SK-N-SH (cell line): Measurements from ENCODE around the gene EXD1. TPM values are rescaled to one million over a fixed set of nuclear protein-coding genes. Genes with fewer than 3 reads are reported as not detected.

Experiments used
- CTCF ChIA-PET: fragments of 300-600, 350-600 bp; formaldehyde crosslinking; extraction: SDS; loops from one replicate; lab custom pipeline; 2021; lab: Yijun Ruan, JAX
- POLR2A ChIA-PET: fragments of 350-600 bp; sonication (Branson Sonifier 250); formaldehyde crosslinking; extraction: SDS; loops from one replicate; lab custom pipeline; 2020; ENCODE audit warnings: antibody characterized with exemption, inconsistent platforms; lab: Yijun Ruan, JAX
- DNase-seq: peaks from one replicate; pipeline ENCODE4 v3.0.0; 2012
- H2AFZ ChIP-seq: fragments of 200-600 bp; sonication (generic); 2 replicates; pipeline ENCODE4 v1.8.1; 2016; ENCODE audit warnings: antibody characterized with exemption, mild to moderate bottlenecking, low read depth
- H3F3A ChIP-seq: fragments of 200-600 bp; sonication (generic); replicated peaks from 2 replicates; pipeline ENCODE3; 2016; ENCODE audit warnings: antibody characterized with exemption, mild to moderate bottlenecking; ENCODE audit not compliant: insufficient read depth
- H3K27ac ChIP-seq, 2 experiments: fragments of 200-500 bp in 1 of 2; fragments of 200-600 bp in 1 of 2; sonication (Bioruptor generic) in 1 of 2; sonication (generic), shearing (Covaris generic) in 1 of 2; 2 replicates each; pipeline versions ENCODE4 v1.5.1 to v1.6.1; 2014 to 2016; ENCODE audit warnings: low read depth in 2 of 2, inconsistent platforms in 1 of 2, low read length in 1 of 2, mild to moderate bottlenecking in 1 of 2, mixed read lengths in 1 of 2
- H3K27me3 ChIP-seq: fragments of 200-600 bp; sonication (generic), shearing (Covaris generic); 2 replicates; pipeline ENCODE4 v1.6.1; 2016; ENCODE audit warnings: mixed run types; ENCODE audit not compliant: insufficient read depth
- H3K36me3 ChIP-seq, 2 experiments: fragments of 200-500 bp in 1 of 2; fragments of 200-600 bp in 1 of 2; sonication (Bioruptor generic) in 1 of 2; sonication (generic) in 1 of 2; replicated peaks in 1 of 2; 2 replicates each; pipeline versions ENCODE3 to v1.5.1; 2014 to 2016; ENCODE audit warnings: low read length in 1 of 2, mild to moderate bottlenecking in 1 of 2; ENCODE audit not compliant: insufficient read depth in 2 of 2, control insufficient read depth in 1 of 2
- H3K4me1 ChIP-seq, 2 experiments: fragments of 200-500 bp in 1 of 2; fragments of 200-600 bp in 1 of 2; sonication (Bioruptor generic) in 1 of 2; sonication (generic), shearing (Covaris generic) in 1 of 2; 2 replicates each; pipeline versions ENCODE4 v1.5.1 to v1.6.1; 2014 to 2016; ENCODE audit warnings: low read depth in 1 of 2, low read length in 1 of 2, mixed run types in 1 of 2; ENCODE audit not compliant: insufficient read depth in 2 of 2, control insufficient read depth in 1 of 2
- H3K4me2 ChIP-seq: fragments of 200-600 bp; sonication (generic), shearing (Covaris generic); 2 replicates; pipeline ENCODE4 v1.6.1; 2017; ENCODE audit warnings: mixed run types
- H3K4me3 ChIP-seq, 2 experiments: fragments of 200-500 bp in 1 of 2; fragments of 200-600 bp in 1 of 2; sonication (Bioruptor generic) in 1 of 2; sonication (generic), shearing (Covaris generic) in 1 of 2; 2 replicates each; pipeline versions ENCODE4 v1.5.1 to v1.8.1; 2014 to 2016; ENCODE audit warnings: low read depth in 2 of 2, inconsistent platforms in 1 of 2, low read length in 1 of 2, mild to moderate bottlenecking in 1 of 2, mixed read lengths in 1 of 2, moderate library complexity in 1 of 2
- H3K79me2 ChIP-seq: fragments of 200-600 bp; sonication (generic); 2 replicates; pipeline ENCODE4 v1.8.1; 2017; ENCODE audit warnings: mild to moderate bottlenecking; ENCODE audit not compliant: insufficient read depth
- H3K9ac ChIP-seq: fragments of 200-600 bp; sonication (generic); 2 replicates; pipeline ENCODE4 v1.6.1; 2017; ENCODE audit warnings: mixed run types
- H3K9me2 ChIP-seq: fragments of 200-600 bp; sonication (generic); 2 replicates; pipeline ENCODE4 v1.6.1; 2017; ENCODE audit warnings: mixed run types
- H3K9me3 ChIP-seq: fragments of 200-600 bp; sonication (generic); 2 replicates; pipeline ENCODE4 v1.6.1; 2017; ENCODE audit warnings: mixed run types, mild to moderate bottlenecking, moderate library complexity
- H4K20me1 ChIP-seq: fragments of 200-600 bp; sonication (generic); 2 replicates; pipeline ENCODE4 v1.6.1; 2017; ENCODE audit warnings: mild to moderate bottlenecking, mixed run types; ENCODE audit not compliant: insufficient read depth
- CHD2 ChIP-seq: fragments of 150-350 bp; IDR thresholded peaks from 2 replicates; pipeline ENCODE4 v1.6.1; 2018; ENCODE audit warnings: low read length; ENCODE audit not compliant: partially characterized antibody
- ELF1 ChIP-seq: IDR thresholded peaks from 2 replicates; pipeline ENCODE4 v1.4.0; 2012
- FOSL2 ChIP-seq: IDR thresholded peaks from 2 replicates; pipeline ENCODE4 v1.4.0; 2012; ENCODE audit warnings: low read depth, mild to moderate bottlenecking, moderate library complexity, borderline replicate concordance
- FOXJ3 ChIP-seq: sonication (generic); formaldehyde crosslinking; IDR thresholded peaks from 2 replicates; pipeline ENCODE4 v1.5.1; 2020; ENCODE audit warnings: mild to moderate bottlenecking, missing genetic modification reagents
- FOXM1 ChIP-seq: IDR thresholded peaks from 2 replicates; pipeline ENCODE4 v1.4.0; 2012; ENCODE audit warnings: low read depth, mild to moderate bottlenecking
- GABPA ChIP-seq: IDR thresholded peaks from 2 replicates; pipeline ENCODE4 v1.4.0; 2012; ENCODE audit warnings: low read depth, mild to moderate bottlenecking
- JUND ChIP-seq: IDR thresholded peaks from 2 replicates; pipeline ENCODE4 v1.4.0; 2012
- NFIC ChIP-seq: IDR thresholded peaks from 2 replicates; pipeline ENCODE4 v1.4.0; 2012; ENCODE audit warnings: borderline replicate concordance
- RCOR1 ChIP-seq: fragments of 150-350 bp; IDR thresholded peaks from 2 replicates; pipeline ENCODE4 v1.6.1; 2017; ENCODE audit warnings: antibody characterized with exemption, low read length
- SMC3 ChIP-seq: IDR thresholded peaks from 2 replicates; pipeline ENCODE4 v1.6.1; 2012; ENCODE audit warnings: low read depth, low read length, improper control_type of control experiment
- TAF1 ChIP-seq: IDR thresholded peaks from 2 replicates; pipeline ENCODE4 v1.6.1; 2012; ENCODE audit warnings: low read depth, mild to moderate bottlenecking, low read length, moderate library complexity, borderline replicate concordance
- TCF12 ChIP-seq: IDR thresholded peaks from 2 replicates; pipeline ENCODE4 v1.4.0; 2012
- YY1 ChIP-seq: IDR thresholded peaks from 2 replicates; pipeline ENCODE4 v1.4.0; 2012; ENCODE audit warnings: low read depth, mild to moderate bottlenecking
- WGBS: methylation state at CpG from one replicate; pipeline ENCODE4 v1.1.6; 2017; ENCODE audit warnings: low lambda C conversion rate; 5-methylcytosine and 5-hydroxymethylcytosine counted together
- polyA plus RNA-seq, 3 experiments: library from polyadenylated mRNA; depleted of rRNA; stranded (reverse); fragments of >200 nt; gene quantifications; 2 replicates each; pipeline ENCODE4 v1.2.3, GENCODE V29; 2012
- TF ChIP-seq, protein P1 (sequence below): IDR thresholded peaks from 2 replicates; pipeline ENCODE4 v1.6.1; 2012; ENCODE audit warnings: mild to moderate bottlenecking, low read depth, low read length, moderate library complexity
- TF ChIP-seq, protein P2 (sequence below): IDR thresholded peaks from 2 replicates; pipeline ENCODE4 v1.4.0; 2012; ENCODE audit warnings: low read depth, borderline replicate concordance
- TF ChIP-seq, protein P3 (sequence below): fragments of 200-600 bp; sonication (generic); IDR thresholded peaks from 2 replicates; pipeline ENCODE4 v1.6.1; 2017; ENCODE audit warnings: antibody characterized with exemption, mild to moderate bottlenecking, moderate library complexity
- TF ChIP-seq, protein P4 (sequence below): IDR thresholded peaks from 2 replicates; pipeline ENCODE4; 2012
- TF ChIP-seq, protein P5 (sequence below): IDR thresholded peaks from 2 replicates; pipeline ENCODE4 v1.4.0; 2012; ENCODE audit warnings: low read depth
- TF ChIP-seq, protein P6 (sequence below): fragments of 150-350 bp; IDR thresholded peaks from 2 replicates; pipeline ENCODE4 v1.6.1; 2016; ENCODE audit warnings: mild to moderate bottlenecking, low read depth, low read length

The EXD1 gene
- polyA plus RNA-seq, 1 of the 3 experiments (the other 2 are of a cell fraction): 0.07 TPM

DNA sequence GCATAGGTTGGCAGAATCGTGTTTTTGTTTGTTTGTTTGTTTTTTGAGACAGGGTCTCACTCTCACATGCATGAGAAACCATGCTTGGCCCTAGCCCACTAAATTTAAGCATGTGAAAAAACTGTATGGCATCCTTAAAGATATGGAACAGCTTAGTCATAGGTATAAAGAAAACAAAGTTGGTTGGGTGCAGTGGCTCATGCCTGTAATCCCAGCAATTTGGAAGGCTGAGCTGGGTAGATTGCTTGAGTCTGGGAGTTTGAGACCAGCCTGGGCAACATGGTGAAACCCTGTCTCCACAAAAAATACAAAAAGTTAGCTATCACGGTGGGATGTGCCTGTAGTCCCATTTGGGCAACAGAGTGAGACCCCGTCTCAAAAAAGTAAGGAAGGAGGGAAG lies 25.2 kb downstream of the EXD1 start:
- Histone ChIP-seq H3F3A (peaks cover 6% of the 10 kb centered on the region), H3K4me3 (no peak overlapping the region), H3K9me3 (no peaks in the 10 kb centered on the region), H3K36me3 (no peaks in the 10 kb centered on the region), H3K4me1 (no peaks in the 10 kb centered on the region), H3K4me2 (no peak overlapping the region), H4K20me1 (no peaks in the 10 kb centered on the region), H3K9me2 (no peaks in the 10 kb centered on the region), H3K9ac (no peak overlapping the region), H2AFZ (no peak overlapping the region), H3K79me2 (no peaks in the 10 kb centered on the region), H3K27me3 (no peaks in the 10 kb centered on the region), H3K27ac (no peak overlapping the region)
- DNase-seq: no peak
- TF ChIP-seq FOSL2: no peak
- TF ChIP-seq SMC3: no peak
- TF ChIP-seq ELF1: no peak
- 67% methylated on average over 3 of the region's 3 CpGs for WGBS
- ChIA-PET CTCF (interaction anchor here (0.7 kb wide), 1 partner anchor 263 kb away, joined by 3 read pairs; no protein-coding TSS in a partner anchor), POLR2A (interaction anchor here (0.6 kb wide), 1 partner anchor 116 kb away, joined by 7 read pairs; no protein-coding TSS in a partner anchor)

DNA sequence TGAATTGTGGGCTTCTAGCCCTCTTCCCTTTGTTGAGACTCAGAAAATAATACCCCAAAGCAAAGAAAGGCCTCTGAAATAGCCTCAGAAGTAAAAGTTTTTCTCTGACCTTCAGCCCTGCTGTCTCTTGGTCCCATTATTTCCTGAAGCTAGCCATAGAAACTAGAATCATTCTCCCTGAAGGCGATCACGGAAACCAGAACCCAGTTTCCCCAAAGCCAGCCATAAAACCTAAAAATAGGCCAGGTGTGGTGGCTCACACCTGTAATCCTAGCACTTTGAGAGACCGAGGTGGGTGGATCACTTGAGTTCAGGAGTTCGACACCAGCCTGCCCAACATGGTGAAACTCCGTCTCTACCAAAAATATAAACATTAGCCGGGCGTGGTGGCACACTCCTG lies 27.2 kb downstream of the EXD1 start:
- H3K9ac ChIP-seq: no peak overlapping the region
- no peak overlapping the region for H3K4me3 ChIP-seq
- H3K79me2 ChIP-seq: no peaks in the 10 kb centered on the region
- POLR2A ChIA-PET: no interaction called here
- no peak for DNase-seq
- TF ChIP-seq FOXM1: no peak
- TF ChIP-seq JUND: no peak
- TF ChIP-seq TCF12: no peak
- no peak for TF ChIP-seq FOSL2
- TF ChIP-seq, protein P1, sequence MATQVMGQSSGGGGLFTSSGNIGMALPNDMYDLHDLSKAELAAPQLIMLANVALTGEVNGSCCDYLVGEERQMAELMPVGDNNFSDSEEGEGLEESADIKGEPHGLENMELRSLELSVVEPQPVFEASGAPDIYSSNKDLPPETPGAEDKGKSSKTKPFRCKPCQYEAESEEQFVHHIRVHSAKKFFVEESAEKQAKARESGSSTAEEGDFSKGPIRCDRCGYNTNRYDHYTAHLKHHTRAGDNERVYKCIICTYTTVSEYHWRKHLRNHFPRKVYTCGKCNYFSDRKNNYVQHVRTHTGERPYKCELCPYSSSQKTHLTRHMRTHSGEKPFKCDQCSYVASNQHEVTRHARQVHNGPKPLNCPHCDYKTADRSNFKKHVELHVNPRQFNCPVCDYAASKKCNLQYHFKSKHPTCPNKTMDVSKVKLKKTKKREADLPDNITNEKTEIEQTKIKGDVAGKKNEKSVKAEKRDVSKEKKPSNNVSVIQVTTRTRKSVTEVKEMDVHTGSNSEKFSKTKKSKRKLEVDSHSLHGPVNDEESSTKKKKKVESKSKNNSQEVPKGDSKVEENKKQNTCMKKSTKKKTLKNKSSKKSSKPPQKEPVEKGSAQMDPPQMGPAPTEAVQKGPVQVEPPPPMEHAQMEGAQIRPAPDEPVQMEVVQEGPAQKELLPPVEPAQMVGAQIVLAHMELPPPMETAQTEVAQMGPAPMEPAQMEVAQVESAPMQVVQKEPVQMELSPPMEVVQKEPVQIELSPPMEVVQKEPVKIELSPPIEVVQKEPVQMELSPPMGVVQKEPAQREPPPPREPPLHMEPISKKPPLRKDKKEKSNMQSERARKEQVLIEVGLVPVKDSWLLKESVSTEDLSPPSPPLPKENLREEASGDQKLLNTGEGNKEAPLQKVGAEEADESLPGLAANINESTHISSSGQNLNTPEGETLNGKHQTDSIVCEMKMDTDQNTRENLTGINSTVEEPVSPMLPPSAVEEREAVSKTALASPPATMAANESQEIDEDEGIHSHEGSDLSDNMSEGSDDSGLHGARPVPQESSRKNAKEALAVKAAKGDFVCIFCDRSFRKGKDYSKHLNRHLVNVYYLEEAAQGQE: no peak
- TF ChIP-seq FOXJ3 (CRISPR knock-in tag): no peak
- TF ChIP-seq NFIC: no peak
- TF ChIP-seq CHD2: no peak
- TF ChIP-seq YY1: no peak
- TF ChIP-seq, protein P2, sequence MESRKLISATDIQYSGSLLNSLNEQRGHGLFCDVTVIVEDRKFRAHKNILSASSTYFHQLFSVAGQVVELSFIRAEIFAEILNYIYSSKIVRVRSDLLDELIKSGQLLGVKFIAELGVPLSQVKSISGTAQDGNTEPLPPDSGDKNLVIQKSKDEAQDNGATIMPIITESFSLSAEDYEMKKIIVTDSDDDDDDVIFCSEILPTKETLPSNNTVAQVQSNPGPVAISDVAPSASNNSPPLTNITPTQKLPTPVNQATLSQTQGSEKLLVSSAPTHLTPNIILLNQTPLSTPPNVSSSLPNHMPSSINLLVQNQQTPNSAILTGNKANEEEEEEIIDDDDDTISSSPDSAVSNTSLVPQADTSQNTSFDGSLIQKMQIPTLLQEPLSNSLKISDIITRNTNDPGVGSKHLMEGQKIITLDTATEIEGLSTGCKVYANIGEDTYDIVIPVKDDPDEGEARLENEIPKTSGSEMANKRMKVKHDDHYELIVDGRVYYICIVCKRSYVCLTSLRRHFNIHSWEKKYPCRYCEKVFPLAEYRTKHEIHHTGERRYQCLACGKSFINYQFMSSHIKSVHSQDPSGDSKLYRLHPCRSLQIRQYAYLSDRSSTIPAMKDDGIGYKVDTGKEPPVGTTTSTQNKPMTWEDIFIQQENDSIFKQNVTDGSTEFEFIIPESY: no peak
- TF ChIP-seq GABPA: no peak
- TF ChIP-seq, protein P3, sequence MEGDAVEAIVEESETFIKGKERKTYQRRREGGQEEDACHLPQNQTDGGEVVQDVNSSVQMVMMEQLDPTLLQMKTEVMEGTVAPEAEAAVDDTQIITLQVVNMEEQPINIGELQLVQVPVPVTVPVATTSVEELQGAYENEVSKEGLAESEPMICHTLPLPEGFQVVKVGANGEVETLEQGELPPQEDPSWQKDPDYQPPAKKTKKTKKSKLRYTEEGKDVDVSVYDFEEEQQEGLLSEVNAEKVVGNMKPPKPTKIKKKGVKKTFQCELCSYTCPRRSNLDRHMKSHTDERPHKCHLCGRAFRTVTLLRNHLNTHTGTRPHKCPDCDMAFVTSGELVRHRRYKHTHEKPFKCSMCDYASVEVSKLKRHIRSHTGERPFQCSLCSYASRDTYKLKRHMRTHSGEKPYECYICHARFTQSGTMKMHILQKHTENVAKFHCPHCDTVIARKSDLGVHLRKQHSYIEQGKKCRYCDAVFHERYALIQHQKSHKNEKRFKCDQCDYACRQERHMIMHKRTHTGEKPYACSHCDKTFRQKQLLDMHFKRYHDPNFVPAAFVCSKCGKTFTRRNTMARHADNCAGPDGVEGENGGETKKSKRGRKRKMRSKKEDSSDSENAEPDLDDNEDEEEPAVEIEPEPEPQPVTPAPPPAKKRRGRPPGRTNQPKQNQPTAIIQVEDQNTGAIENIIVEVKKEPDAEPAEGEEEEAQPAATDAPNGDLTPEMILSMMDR: no peak
- no peak for TF ChIP-seq TAF1
- TF ChIP-seq, protein P4, sequence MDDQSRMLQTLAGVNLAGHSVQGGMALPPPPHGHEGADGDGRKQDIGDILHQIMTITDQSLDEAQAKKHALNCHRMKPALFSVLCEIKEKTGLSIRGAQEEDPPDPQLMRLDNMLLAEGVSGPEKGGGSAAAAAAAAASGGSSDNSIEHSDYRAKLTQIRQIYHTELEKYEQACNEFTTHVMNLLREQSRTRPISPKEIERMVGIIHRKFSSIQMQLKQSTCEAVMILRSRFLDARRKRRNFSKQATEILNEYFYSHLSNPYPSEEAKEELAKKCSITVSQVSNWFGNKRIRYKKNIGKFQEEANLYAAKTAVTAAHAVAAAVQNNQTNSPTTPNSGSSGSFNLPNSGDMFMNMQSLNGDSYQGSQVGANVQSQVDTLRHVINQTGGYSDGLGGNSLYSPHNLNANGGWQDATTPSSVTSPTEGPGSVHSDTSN: no peak
- TF ChIP-seq, protein P5, sequence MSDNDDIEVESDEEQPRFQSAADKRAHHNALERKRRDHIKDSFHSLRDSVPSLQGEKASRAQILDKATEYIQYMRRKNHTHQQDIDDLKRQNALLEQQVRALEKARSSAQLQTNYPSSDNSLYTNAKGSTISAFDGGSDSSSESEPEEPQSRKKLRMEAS: no peak
- TF ChIP-seq, protein P6, sequence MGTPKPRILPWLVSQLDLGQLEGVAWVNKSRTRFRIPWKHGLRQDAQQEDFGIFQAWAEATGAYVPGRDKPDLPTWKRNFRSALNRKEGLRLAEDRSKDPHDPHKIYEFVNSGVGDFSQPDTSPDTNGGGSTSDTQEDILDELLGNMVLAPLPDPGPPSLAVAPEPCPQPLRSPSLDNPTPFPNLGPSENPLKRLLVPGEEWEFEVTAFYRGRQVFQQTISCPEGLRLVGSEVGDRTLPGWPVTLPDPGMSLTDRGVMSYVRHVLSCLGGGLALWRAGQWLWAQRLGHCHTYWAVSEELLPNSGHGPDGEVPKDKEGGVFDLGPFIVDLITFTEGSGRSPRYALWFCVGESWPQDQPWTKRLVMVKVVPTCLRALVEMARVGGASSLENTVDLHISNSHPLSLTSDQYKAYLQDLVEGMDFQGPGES: no peak
- TF ChIP-seq RCOR1: no peak
- H3K36me3 ChIP-seq: no peaks in the 10 kb centered on the region
- CTCF ChIA-PET: interaction anchor here (1.3 kb wide), 1 partner anchor 14 kb away, joined by 3 read pairs; no protein-coding TSS in a partner anchor
- no peaks in the 10 kb centered on the region for H3K9me3 ChIP-seq
- no peak overlapping the region for H3K27ac ChIP-seq
- no peaks in the 10 kb centered on the region for H3K4me1 ChIP-seq
- peaks cover 6% of the 10 kb centered on the region for H3F3A ChIP-seq
- H3K27me3 ChIP-seq: no peaks in the 10 kb centered on the region
- H3K9me2 ChIP-seq: no peaks in the 10 kb centered on the region
- H2AFZ ChIP-seq: no peak overlapping the region
- H4K20me1 ChIP-seq: no peaks in the 10 kb centered on the region
- H3K4me2 ChIP-seq: no peak overlapping the region
- 80% methylated on average over 5 of the region's 7 CpGs for WGBS
